OCI-LY1 (cell line): ENCODE data around the gene ATP1A4.

Source experiments
- CTCF ChIP-seq: fragments of 200-600 bp; sonication (generic), shearing (Covaris generic); IDR thresholded peaks from 2 replicates; pipeline ENCODE4 v1.5.1; 2017; ENCODE audit warnings: mild to moderate bottlenecking, antibody characterized with exemption, low read length, moderate library complexity, mixed read lengths
- EZH2 ChIP-seq: fragments of 200-600 bp; sonication (generic), shearing (Covaris generic); IDR thresholded peaks from 2 replicates; pipeline ENCODE4 v1.8.0; 2017; ENCODE audit warnings: borderline replicate concordance, mixed run types, mild to moderate bottlenecking, antibody characterized with exemption, low read length, moderate library complexity, mixed read lengths

GRCh38 chr1:160157174-160157573 is 5.8 kb downstream of the ATP1A4 start:
- no peak for TF ChIP-seq CTCF
- TF ChIP-seq EZH2 = no peak
